CD4-positive, alpha-beta T cell treated with Interleukin-2 at 100 ng/mL for 4 hours (primary cell): ENCODE data around the gene POLD2.
A peak's percentile ranks its signal among the peaks of the same experiment; 100 is the strongest.

ENCODE experiments used
- DNase-seq: peaks from one replicate; pipeline ENCODE4 v3.0.0-alpha.2; 2020; ENCODE audit warnings: low spot score

Gene POLD2

DNA sequence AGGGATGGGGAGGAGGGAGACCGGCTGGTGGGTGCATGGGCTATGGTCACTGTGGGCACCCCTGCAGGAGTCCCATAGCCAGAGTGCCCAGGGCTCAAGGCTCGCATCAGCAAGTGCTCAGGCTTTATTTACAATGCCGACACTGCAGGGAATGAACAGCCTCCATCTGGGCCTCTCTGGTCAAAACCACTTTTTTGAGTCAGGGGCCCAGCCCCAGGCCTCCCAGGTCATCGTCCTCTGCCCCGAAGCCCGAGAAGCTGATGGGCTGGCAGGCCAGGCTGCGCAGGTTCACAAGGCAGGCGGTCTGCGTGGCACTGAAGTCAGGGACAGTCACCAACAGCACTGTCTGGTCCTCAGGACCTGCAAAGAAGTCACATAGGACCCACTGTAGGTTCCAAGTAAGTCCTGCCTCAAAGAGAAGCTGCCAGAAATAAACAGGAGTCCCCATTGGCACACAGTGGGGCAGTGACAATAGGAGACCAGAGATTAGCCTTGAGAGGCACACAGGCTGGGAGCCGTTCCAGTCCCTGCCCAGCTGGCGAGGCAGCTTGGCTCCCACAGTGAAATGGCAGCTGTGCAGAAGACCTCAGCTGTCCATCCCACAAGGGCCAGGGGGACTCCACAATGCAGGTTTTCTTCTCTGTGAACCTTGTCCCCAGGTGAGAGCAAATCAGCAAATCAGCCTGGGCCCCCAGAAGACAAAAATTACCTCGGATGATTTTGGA lies 8.6 kb downstream of the POLD2 start:
- DNase-seq, result no peak

DNA sequence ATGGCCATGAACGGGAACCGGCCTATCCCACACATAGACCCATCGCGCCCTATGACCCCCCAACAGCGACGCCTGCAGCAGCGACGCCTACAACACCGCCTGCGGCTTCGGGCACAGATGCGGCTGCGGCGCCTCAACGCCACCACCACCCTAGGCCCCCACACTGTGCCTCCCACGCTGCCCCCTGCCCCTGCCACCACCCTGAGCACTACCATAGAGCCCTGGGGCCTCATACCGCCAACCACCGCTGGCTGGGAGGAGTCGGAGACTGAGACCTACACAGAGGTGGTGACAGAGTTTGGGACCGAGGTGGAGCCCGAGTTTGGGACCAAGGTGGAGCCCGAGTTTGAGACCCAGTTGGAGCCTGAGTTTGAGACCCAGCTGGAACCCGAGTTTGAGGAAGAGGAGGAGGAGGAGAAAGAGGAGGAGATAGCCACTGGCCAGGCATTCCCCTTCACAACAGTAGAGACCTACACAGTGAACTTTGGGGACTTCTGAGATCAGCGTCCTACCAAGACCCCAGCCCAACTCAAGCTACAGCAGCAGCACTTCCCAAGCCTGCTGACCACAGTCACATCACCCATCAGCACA lies 9.5 kb downstream of the POLD2 start:
- DNase-seq, result no peak

DNA sequence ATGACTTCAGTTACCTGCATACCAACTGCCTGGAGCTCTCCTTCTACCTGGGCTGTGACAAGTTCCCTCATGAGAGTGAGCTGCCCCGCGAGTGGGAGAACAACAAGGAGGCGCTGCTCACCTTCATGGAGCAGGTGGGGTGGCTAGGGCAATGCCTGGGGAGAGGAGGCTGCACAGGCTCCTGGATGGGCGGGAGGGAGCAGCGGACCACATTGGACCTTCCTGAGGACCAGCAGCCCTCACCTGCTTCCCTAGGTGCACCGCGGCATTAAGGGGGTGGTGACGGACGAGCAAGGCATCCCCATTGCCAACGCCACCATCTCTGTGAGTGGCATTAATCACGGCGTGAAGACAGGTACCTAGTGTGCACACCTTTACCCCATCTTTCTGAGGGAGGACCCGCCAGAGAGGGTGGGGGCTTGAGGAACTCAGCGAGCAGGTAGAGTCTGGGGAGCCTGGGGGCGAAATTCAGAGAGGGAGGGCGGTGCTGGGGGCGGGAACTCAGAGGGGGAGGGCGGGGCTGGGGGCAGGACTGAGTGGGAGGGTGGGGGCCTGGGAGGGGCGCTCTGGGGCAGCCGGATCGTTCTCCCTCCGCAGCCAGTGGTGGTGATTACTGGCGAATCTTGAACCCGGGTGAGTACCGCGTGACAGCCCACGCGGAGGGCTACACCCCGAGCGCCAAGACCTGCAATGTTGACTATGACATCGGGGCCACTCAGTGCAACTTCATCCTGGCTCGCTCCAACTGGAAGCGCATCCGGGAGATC lies 10.2 kb downstream of the POLD2 start:
- no peak for DNase-seq

DNA sequence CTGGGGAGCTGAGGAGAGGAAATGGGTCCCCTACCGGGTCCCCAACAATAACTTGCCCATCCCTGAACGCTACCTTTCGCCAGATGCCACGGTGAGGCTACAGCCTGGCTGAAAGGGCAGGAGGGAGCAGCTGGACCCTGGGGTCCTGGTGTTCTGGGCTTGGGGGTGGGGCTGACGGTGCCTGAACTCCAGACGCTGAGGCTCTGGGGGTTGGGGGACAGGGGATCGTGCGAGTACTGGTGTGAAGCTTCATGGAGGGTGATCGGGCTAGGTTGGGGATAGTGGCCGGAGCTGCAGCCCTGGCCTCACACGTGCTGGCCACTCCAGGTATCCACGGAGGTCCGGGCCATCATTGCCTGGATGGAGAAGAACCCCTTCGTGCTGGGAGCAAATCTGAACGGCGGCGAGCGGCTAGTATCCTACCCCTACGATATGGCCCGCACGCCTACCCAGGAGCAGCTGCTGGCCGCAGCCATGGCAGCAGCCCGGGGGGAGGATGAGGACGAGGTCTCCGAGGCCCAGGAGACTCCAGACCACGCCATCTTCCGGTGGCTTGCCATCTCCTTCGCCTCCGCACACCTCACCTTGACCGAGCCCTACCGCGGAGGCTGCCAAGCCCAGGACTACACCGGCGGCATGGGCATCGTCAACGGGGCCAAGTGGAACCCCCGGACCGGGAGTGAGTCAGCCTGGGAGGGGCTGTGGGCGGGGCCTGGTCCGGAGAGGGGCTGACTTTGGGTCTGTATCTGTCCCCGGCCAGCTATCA lies 10.9 kb downstream of the POLD2 start:
- DNase-seq, result no peak

DNA sequence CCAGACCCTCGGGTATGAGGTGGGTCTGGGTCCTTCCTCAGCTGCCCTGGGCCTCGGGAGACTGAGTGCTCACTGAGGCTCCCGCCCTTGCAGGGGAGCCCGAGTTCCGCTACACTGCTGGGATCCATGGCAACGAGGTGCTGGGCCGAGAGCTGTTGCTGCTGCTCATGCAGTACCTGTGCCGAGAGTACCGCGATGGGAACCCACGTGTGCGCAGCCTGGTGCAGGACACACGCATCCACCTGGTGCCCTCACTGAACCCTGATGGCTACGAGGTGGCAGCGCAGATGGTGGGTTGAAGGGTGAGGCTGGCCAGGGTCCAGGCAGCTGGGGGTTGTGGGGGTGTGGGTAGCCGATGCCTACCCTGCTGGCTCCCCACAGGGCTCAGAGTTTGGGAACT lies 11.6 kb downstream of the POLD2 start:
- DNase-seq, result no peak

DNA sequence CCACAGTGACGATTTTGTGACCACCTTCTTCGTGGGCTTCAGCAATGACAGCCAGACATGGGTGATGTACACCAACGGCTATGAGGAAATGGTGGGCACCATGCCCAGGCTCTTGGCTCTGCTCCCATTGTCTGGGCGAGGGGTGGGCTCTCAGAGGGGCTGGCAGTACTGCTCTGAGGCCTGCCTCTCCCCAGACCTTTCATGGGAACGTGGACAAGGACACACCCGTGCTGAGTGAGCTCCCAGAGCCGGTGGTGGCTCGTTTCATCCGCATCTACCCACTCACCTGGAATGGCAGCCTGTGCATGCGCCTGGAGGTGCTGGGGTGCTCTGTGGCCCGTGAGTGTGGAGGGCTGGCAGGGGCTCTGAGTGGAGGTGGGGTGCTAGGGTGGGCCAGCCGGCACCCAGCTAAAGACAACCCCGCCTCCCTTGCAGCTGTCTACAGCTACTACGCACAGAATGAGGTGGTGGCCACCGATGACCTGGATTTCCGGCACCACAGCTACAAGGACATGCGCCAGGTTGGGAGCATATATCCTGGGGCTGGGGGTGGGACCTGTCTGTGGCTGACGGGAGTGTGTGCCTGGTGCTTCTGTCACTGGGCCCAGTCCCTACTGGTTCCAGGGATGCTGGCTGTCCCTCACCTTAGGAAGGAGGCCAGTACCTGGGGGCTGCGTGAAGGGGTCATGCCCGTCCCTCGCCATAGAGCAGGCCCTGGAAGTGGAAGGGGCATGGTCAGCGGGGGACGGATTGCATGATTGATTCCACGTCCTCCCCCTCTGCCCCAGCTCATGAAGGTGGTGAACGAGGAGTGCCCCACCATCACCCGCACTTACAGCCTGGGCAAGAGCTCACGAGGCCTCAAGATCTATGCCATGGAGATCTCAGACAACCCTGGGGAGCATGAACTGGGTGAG lies 12.4 kb downstream of the POLD2 start:
- DNase-seq, result no peak

DNA sequence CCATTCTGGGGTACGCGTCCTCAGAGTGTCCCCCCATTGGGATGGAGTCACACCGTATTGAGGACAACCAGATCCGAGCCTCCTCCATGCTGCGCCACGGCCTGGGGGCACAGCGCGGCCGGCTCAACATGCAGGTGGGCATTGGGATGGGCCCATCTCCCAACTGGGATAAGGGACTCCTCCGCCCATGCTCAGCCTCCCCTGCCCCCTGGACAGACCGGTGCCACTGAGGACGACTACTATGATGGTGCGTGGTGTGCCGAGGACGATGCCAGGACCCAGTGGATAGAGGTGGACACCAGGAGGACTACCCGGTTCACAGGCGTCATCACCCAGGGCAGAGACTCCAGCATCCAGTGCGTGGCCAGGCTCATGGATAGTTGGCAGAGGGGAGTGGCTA lies 13.4 kb downstream of the POLD2 start:
- no peak for DNase-seq

DNA sequence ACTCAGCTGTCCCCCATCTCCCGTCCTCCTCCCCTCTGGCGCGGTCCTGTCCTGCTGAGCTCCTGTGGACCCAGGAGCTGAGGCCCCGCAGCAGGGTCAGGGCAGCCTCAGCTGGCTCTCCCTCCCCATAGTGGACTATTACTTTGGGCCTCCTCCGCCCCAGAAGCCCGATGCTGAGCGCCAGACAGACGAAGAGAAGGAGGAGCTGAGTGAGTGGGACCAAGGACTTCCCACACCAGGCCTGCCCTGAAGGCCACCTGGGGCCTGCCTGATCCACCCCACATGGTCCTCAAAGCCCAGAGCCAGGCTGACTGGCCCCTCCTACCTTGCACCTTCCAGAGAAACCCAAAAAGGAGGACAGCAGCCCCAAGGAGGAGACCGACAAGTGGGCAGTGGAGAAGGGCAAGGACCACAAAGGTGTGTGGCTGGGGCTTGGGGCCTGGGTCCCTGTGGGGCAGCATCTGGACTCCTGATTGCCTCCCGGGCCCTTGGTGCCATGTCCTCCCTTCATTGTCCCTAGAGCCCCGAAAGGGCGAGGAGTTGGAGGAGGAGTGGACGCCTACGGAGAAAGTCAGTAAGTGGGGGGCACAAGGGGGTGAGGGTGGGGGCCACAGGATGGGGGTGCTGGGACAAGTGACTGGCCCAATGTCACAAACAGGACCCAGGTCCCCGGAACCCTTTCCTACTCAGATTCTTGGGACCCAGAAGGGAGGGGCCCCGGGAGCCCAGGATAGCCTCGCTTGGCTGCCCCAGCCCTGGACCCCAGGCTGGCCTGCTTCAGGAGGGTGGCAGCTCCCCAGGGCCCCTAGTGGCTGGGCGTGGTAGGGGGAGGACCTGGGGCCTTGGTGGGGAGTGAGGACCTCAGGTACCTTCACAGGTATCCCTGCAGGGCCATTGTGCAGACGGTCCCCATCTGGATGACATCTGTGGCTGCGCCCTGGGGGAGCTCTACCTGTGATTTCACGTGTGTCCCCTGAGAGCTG lies 14.3 kb downstream of the POLD2 start:
- no peak for DNase-seq

DNA sequence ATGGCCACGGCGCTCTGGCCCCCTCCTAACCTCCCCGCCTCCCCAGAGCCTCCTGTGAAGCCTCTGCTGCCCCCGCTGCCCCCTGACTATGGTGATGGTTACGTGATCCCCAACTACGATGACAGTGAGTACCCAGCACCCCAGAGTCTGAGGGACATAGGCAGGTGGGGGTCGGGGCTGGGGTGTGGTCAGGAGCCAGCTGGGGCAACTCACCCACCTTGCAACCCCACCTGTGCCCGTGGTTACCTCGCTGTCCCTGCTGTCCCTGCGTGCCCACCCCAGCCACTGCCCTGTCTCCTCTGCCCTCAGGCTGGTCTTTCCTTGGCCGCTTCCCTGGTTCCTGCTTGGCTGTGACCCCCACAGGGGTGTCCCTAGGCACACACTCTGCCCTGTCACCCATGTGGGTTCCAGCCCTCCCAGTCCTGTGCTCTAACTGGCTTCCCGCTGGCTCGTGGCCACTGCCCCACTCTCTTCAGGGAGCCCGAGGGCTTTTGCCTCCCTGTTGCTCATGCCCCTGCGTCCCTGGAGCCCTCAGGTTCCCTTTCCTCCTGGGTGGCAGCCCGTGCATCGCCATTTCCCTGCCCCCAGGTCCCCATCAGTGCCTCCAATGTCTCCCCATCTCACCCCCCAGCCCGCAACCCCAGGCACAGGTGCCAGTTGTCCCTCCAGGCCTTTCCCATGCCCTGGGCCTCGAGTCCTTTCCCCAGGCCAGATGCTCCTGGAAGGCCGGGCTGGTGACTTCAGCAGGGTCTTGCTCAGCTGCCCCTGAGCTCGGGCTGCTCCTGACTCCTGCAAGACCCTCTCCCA lies 15.2 kb downstream of the POLD2 start:
- DNase-seq, result no peak

DNA sequence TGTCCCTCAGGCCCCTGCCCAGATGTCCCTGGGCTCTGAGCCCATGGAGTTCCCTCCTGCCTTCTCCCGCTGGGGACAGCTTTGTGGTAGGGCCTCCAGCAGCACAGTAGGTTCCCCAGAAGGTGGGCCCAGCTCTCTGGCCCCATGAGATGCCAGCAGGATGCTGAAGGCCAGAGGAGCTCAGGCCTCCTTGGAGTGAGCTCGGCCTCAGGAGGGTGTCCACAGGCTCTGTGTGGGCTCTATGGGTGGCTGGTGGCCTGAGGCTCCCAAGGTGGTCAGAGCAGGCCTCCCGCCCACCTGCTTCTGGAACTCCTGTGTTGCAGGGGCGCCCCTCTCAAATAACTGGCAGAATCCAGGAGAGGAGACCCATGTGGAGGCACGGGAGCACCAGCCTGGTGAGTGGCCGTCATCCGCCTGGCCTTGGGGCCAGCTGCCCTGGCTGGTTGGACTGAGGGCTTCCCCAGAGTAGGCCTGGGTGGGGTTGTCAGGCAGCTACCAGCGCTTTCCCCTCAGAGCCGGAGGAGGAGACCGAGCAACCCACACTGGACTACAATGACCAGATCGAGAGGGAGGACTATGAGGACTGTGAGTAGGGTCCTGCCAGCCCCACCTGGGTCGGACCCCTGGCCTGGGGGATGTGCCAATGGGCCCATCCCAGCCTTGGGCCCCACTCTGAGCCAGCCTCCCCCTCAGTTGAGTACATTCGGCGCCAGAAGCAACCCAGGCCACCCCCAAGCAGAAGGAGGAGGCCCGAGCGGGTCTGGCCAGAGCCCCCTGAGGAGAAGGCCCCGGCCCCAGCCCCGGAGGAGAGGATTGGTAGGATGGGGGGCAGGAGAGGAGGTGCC lies 16.0 kb downstream of the POLD2 start:
- no peak for DNase-seq

DNA sequence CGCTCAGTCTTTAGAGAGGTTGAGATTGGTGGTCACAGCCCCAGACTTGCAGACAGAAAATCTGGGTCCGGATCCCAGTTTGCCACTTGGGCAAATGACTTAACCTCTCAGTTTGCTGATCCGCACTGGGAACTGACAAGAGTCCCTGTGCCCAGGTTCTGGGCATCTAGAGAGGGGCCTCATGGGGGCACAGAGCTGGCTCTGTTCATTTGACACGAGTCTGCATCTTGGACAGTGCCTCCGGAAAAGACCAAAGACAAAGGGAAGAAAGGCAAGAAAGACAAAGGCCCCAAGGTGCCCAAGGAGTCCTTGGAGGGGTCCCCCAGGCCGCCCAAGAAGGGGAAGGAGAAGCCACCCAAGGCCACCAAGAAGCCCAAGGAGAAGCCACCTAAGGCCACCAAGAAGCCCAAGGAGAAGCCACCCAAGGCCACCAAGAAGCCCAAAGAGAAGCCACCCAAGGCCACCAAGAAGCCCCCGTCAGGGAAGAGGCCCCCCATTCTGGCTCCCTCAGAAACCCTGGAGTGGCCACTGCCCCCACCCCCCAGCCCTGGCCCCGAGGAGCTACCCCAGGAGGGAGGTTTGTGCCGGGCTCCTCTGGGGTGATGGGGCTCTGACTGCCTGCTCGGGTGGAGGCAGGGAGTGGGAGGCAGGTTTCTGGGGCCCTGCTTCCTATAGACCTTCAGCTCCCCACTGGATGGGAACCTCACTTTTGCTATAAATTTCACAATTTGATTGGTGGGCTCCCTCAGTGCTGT lies 16.9 kb downstream of the POLD2 start:
- no peak for DNase-seq

DNA sequence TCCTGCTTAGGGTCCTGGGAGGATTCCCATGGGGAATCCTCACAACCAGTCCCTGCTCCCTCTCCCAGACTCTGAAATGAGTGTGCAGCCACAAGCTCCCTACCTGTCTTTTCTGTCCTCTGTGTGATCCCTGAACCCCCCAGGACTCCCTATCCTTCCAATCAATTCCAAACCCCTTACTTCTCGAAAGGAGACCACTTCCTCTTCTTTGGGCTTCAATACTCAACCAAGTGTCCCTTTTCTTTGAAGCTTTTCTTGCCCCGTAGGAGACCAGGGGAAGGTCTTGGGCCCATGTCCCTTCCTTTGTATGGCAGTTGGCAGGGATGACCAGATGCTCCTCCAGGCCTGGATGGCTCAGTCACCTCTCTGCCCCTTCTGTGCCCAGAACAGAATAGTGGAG lies 17.5 kb downstream of the POLD2 start:
- no peak for DNase-seq

DNA sequence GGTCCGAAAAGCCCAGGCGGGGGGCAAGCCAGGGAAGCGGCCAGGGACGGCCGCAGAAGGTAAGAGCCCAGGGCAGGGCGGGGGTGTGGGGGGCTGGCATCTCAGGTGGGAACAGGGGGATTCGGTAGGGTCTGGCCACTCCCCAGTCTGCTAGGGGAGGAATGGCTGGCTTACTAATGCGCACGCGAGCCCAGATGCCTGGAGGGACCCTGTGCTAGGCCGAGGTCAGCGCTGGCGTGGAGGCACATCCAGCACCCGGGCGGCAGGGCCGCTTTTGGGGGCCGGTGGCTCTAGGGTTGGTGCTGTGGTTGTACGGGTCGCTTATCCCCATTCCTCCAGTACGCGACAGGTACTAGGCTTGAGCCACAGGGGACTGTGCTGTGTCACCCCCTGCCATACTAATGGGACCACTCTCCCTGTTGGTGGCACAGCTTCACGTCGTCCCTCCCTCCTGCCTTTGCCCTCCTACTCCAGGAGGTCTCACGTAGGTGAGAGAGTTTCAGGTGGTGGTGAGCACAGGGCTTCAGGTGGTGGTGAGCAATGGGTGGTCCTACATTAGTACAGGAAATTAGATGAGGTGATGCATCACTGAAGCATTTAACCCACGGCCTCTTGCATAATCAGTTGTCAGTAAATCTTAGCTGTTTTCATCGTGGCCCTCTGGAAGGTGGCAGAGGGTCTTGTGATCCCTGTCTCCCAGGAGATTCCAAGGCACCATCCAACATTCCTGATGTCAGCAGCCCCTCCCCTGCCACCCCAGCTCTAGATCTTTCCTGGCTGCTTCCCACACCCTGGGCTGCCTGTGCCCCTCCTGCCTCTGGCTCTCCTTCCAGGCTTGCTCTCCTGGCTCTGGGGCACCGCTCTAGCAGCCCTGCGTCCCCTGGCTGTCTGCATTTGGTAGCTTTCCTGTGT lies 18.2 kb downstream of the POLD2 start:
- DNase-seq, result no peak

DNA sequence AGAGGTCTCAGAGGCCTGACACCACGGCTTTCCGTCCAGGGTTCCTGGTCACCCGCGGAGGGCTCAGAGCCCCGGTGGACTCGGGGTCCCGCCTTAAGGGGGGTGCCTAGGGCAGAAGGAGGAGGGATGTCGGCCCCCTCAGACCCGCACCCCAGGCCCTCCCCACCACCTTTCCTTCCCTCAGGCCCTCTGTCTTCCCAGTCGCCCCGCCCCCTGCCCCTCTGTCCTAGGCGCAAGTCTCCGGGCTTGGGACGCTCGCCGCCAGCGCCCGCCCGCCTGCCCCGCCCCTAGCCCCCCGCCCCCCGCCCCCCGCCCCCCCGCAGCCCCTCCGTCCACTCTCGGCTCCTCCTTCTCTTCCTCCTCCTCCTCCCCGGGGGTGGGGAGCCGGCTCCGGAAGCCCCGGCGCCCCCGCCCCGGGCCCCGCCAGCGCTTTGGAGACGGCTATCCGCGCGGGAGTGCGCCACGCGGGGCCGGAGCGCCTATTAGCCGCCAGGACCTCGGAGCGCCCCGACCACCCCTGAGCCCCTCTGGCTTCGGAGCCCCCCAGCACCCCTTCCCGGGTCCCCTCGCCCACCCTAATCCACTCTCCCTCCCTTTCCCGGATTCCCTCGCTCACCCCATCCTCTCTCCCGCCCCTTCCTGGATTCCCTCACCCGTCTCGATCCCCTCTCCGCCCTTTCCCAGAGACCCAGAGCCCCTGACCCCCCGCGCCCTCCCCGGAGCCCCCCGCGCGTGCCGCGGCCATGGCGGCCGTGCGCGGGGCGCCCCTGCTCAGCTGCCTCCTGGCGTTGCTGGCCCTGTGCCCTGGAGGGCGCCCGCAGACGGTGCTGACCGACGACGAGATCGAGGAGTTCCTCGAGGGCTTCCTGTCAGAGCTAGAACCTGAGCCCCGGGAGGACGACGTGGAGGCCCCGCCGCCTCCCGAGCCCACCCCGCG lies 19.2 kb downstream of the POLD2 start, which contains the start of gene AEBP1:
Gene AEBP1 (plus strand): TSS at position 423 of the 937 bp plus-strand sequence. CDS start 321 bp downstream, at position 744.
- peak; percentile 8 for DNase-seq

DNA sequence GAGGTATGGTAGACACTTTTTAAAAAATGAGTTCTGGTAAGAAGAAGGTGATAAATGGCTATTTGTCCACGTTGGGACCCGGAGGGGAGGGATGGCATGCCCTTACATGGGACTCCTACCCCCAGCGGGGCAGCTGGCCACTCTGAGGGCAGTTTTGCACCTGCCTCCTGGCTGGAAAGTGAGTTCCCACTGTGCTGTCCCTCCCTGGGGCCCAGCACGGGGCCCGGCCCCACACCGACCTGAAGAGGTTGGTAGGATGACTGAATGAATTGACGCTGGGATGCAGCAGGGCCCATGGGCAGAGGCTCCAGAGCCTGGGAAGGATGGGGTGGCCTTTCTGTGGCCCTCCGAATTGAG lies 19.8 kb downstream of the POLD2 start:
- no peak for DNase-seq
